HepG2 (cell line): ENCODE measurements around the gene GRM1. TPM values are rescaled to one million over a fixed set of nuclear protein-coding genes. Genes with fewer than 3 reads are reported as not detected.

Experiments
- ATAC-seq: fragments of 200-7000 bp; cut with Tn5 transposase; 3 replicates; pipeline ENCODE4 v1.9.1; 2020; ENCODE audit warnings: mild to moderate bottlenecking, moderate library complexity
- BruUV-seq: library from RNA; stranded (reverse); fragments of 400-500 nt; replicated peaks from 2 replicates; lab custom pipeline; 2021; lab: Mats Ljungman, UMichigan
- CTCF ChIA-PET: fragments of 300-600 bp; formaldehyde crosslinking; extraction: SDS; loops from one replicate; lab custom pipeline; 2021; ENCODE audit warnings: low total read pairs, inconsistent platforms, low intra/inter-chr PET ratio; lab: Yijun Ruan, JAX
- POLR2A ChIA-PET: fragments of 350-600 bp; sonication (Branson Sonifier 250); formaldehyde crosslinking; loops from one replicate; lab custom pipeline; 2020; ENCODE audit warnings: antibody characterized with exemption, inconsistent platforms; lab: Yijun Ruan, JAX
- DNase-seq: peaks from one replicate; pipeline ENCODE4 v3.0.0-alpha.2; 2015; ENCODE audit warnings: low spot score
- FAIRE-seq: peaks from 3 replicates; lab custom pipeline; 2011; peaks lifted over from hg19 to GRCh38; lab: Jason Lieb, UNC
- H2AFZ ChIP-seq: one replicate; pipeline ENCODE4 v1.6.1; 2011; ENCODE audit warnings: low read length, inconsistent platforms
- H3K27ac ChIP-seq: fragments of 300-600 bp; 3 replicates; pipeline ENCODE4 v1.8.0; 2011; ENCODE audit warnings: mixed run types, mild to moderate bottlenecking, mixed read lengths, low read length, inconsistent platforms; ENCODE audit not compliant: insufficient read depth; ENCODE audit errors: extremely low read length
- H3K27me3 ChIP-seq, 2 experiments: fragments of 200-600 bp in 1 of 2; 2 replicates in 1 of 2; 3 replicates in 1 of 2; pipeline versions ENCODE4 v1.6.0 to v1.8.0; 2011; ENCODE audit warnings: low read length in 2 of 2, mild to moderate bottlenecking in 2 of 2, moderate library complexity in 2 of 2, inconsistent platforms in 1 of 2; ENCODE audit not compliant: insufficient read depth in 2 of 2, control insufficient read depth in 1 of 2
- H3K36me3 ChIP-seq, 2 experiments: fragments of 200-600 bp in 1 of 2; replicated peaks in 1 of 2; 2 replicates in 1 of 2; 3 replicates in 1 of 2; pipeline versions ENCODE4 v1.5.1 to v1.8.0; 2011; ENCODE audit warnings: low read length in 2 of 2, inconsistent platforms in 1 of 2; ENCODE audit not compliant: insufficient read depth in 2 of 2, control insufficient read depth in 1 of 2
- H3K4me1 ChIP-seq: 2 replicates; pipeline ENCODE4 v1.5.1; 2012; ENCODE audit warnings: low read length, inconsistent platforms; ENCODE audit not compliant: insufficient read depth
- H3K4me2 ChIP-seq: 2 replicates; pipeline ENCODE4 v1.6.0; 2011; ENCODE audit warnings: low read depth, low read length, inconsistent platforms
- H3K4me3 ChIP-seq, 3 experiments: fragments of 200-600 bp in 1 of 3; sonication (generic), shearing (Covaris generic) in 1 of 3; replicated peaks in 1 of 3; 2 replicates each; pipeline ENCODE4 v1.5.1; 2011 to 2016; ENCODE audit warnings: low read length in 3 of 3, inconsistent platforms in 2 of 3, low read depth in 2 of 3, mild to moderate bottlenecking in 2 of 3, control low read depth in 1 of 3, mixed read lengths in 1 of 3; ENCODE audit not compliant: insufficient read depth in 1 of 3
- H3K79me2 ChIP-seq: one replicate; pipeline ENCODE4 v1.6.1; 2011; ENCODE audit warnings: low read length, inconsistent platforms; ENCODE audit not compliant: insufficient read depth
- H3K9ac ChIP-seq: 2 replicates; pipeline ENCODE4 v1.6.0; 2011; ENCODE audit warnings: mild to moderate bottlenecking, low read depth, low read length, inconsistent platforms; ENCODE audit not compliant: insufficient read depth
- H3K9me3 ChIP-seq: 2 replicates; pipeline ENCODE4 v1.5.1; 2012; ENCODE audit warnings: mild to moderate bottlenecking, low read length
- H4K20me1 ChIP-seq: 2 replicates; pipeline ENCODE4 v1.6.0; 2011; ENCODE audit warnings: inconsistent platforms, mild to moderate bottlenecking, low read length, moderate library complexity; ENCODE audit not compliant: insufficient read depth
- ELF3 ChIP-seq: IDR thresholded peaks from 2 replicates; pipeline ENCODE4 v1.6.1; 2016; ENCODE audit warnings: missing genetic modification reagents, missing compliant biosample characterization
- HBP1 ChIP-seq: IDR thresholded peaks from 2 replicates; pipeline ENCODE4 v1.6.1; 2016; ENCODE audit warnings: low read depth, control low read depth
- IKZF1 ChIP-seq: fragments of 450-650 bp; IDR thresholded peaks from 2 replicates; pipeline ENCODE4 v1.7.1; 2016
- JDP2 ChIP-seq: sonication (generic); formaldehyde crosslinking; IDR thresholded peaks from 2 replicates; pipeline ENCODE4 v1.8.1; 2022; ENCODE audit warnings: missing genetic modification reagents, borderline replicate concordance
- MAFF ChIP-seq: IDR thresholded peaks from 2 replicates; pipeline ENCODE4 v1.6.1; 2011; ENCODE audit warnings: low read depth, low read length, improper control_type of control experiment
- MAFK ChIP-seq, 2 experiments: IDR thresholded peaks in 1 of 2; conservative IDR thresholded peaks in 1 of 2; 2 replicates each; pipeline ENCODE4 v1.6.1; 2011; ENCODE audit warnings: improper control_type of control experiment in 2 of 2, low read length in 2 of 2
- MIER2 ChIP-seq: IDR thresholded peaks from 2 replicates; pipeline ENCODE4 v1.6.1; 2016; ENCODE audit warnings: missing biosample characterization, missing genetic modification reagents
- PAX8 ChIP-seq: sonication (generic); formaldehyde crosslinking; IDR thresholded peaks from 2 replicates; pipeline ENCODE4 v1.8.0; 2022; ENCODE audit warnings: mild to moderate bottlenecking, missing genetic modification reagents, borderline replicate concordance
- REXO4 ChIP-seq: sonication (generic); formaldehyde crosslinking; IDR thresholded peaks from 2 replicates; pipeline ENCODE4 v1.8.0; 2022; ENCODE audit warnings: missing genetic modification reagents, mild to moderate bottlenecking, borderline replicate concordance
- RNF219 ChIP-seq: sonication (generic); formaldehyde crosslinking; IDR thresholded peaks from 2 replicates; pipeline ENCODE4 v1.5.0; 2020; ENCODE audit warnings: mild to moderate bottlenecking, missing genetic modification reagents
- SRY ChIP-seq: sonication (generic); formaldehyde crosslinking; IDR thresholded peaks from 2 replicates; pipeline ENCODE4 v1.8.0; 2022; ENCODE audit warnings: mild to moderate bottlenecking, missing genetic modification reagents
- ZBTB2 ChIP-seq: sonication (generic); formaldehyde crosslinking; IDR thresholded peaks from 2 replicates; pipeline ENCODE4 v1.8.0; 2022; ENCODE audit warnings: low read depth, missing genetic modification reagents
- ZNF343 ChIP-seq: sonication (generic); formaldehyde crosslinking; IDR thresholded peaks from 2 replicates; pipeline ENCODE4 v1.4.0; 2020; ENCODE audit warnings: mild to moderate bottlenecking, missing genetic modification reagents
- ZNF354B ChIP-seq: sonication (generic); formaldehyde crosslinking; IDR thresholded peaks from 2 replicates; pipeline ENCODE4 v1.8.0; 2022; ENCODE audit warnings: mild to moderate bottlenecking, missing genetic modification reagents
- ZNF362 ChIP-seq: sonication (generic); formaldehyde crosslinking; IDR thresholded peaks from 2 replicates; pipeline ENCODE4 v1.4.0; 2020; ENCODE audit warnings: missing genetic modification reagents, mild to moderate bottlenecking, borderline replicate concordance
- ZNF703 ChIP-seq: sonication (generic); formaldehyde crosslinking; IDR thresholded peaks from 2 replicates; pipeline ENCODE4 v1.5.1; 2020; ENCODE audit warnings: missing genetic modification reagents, mild to moderate bottlenecking, moderate library complexity, borderline replicate concordance
- ZNF775 ChIP-seq: sonication (generic); formaldehyde crosslinking; IDR thresholded peaks from 2 replicates; pipeline ENCODE4 v1.4.0; 2020; ENCODE audit warnings: missing genetic modification reagents, mild to moderate bottlenecking, moderate library complexity, borderline replicate concordance
- WGBS: methylation state at CpG from one replicate; pipeline ENCODE4 v1.1.6; 2017; ENCODE audit warnings: low lambda C conversion rate; 5-methylcytosine and 5-hydroxymethylcytosine counted together
- in situ Hi-C: cut with HindIII; loops from 2 replicates; pipeline ENCODE4 v1.10.0; 2017; ENCODE audit warnings: low pct_unique_long_range_greater_than_20kb; ENCODE audit not compliant: extremely low pct_ligation_motif_present
- intact Hi-C: fragments of 100-400 bp; cut with micrococcal nuclease; formaldehyde crosslinking; loops from one replicate; pipeline ENCODE4 v1.10.0; 2022; ENCODE audit not compliant: unreplicated experiment
- polyA plus RNA-seq, 8 experiments: library from polyadenylated mRNA; depleted of rRNA in 3 of 8; stranded (reverse) in 7 of 8; unstranded in 1 of 8; fragments of >200 nt; fragmentation: Illumina TruSeq in 4 of 8; extraction: Trizol in 4 of 8; gene quantifications; 2 replicates each; pipeline versions ENCODE4 v1.2.1 to v1.2.3, GENCODE V29; 2011 to 2016; ENCODE audit warnings: low read depth in 4 of 8, missing spikeins in 1 of 8, mixed read lengths in 1 of 8; ENCODE audit not compliant: insufficient read depth in 1 of 8
- total RNA-seq, 5 experiments: library from RNA; depleted of rRNA; stranded (reverse); fragments of >200 nt; fragmentation: Illumina TruSeq; extraction: Trizol; gene quantifications; 2 replicates each; pipeline ENCODE4 v1.2.3, GENCODE V29; 2016; ENCODE audit warnings: low read depth in 1 of 5

GRM1 gene
- total and polyA plus RNA-seq, 2 of the 13 experiments (the other 11 are each of a cell fraction or from before 2014, with no cell fraction given) = 0.09 TPM; not detected in 1

- TF ChIP-seq MAFF (peak; percentile 57; the same call in 1 of the 2 replicates), HBP1 (CRISPR knock-in tag) (no peak), ZNF775 (CRISPR knock-in tag) (no peak), ZNF343 (CRISPR knock-in tag) (no peak), MIER2 (no peak), JDP2 (no peak), IKZF1 (no peak), ELF3 (CRISPR knock-in tag) (no peak), ZNF362 (CRISPR knock-in tag) (no peak), RNF219 (CRISPR knock-in tag) (no peak), MAFK (conservative IDR thresholded peaks at IDR 0.05 in 1 of 2, IDR thresholded peaks at IDR 0.05 in 1 of 2; ENCODE audit: low read length in 2 of 2) (peak in 1 of 2 experiments; percentile 66; a peak in 2 of 4 replicates), ZNF703 (CRISPR knock-in tag) (no peak), SRY (CRISPR knock-in tag) (no peak), ZNF354B (CRISPR knock-in tag) (no peak), PAX8 (CRISPR knock-in tag) (no peak), ZBTB2 (CRISPR knock-in tag) (no peak), REXO4 (CRISPR knock-in tag) (no peak)
- in situ Hi-C loops (no loop called here), intact Hi-C loops (no loop called here)
- no peaks in the 10 kb centered on the region for H4K20me1 ChIP-seq
- BruUV-seq = no TSS peak
- H3K79me2 ChIP-seq = no peaks in the 10 kb centered on the region
- ATAC-seq (no peak), DNase-seq (no peak), FAIRE-seq (no peak)
- no peak overlapping the region for H3K4me2 ChIP-seq
- H2AFZ ChIP-seq = no peak overlapping the region
- no peaks in the 10 kb centered on the region for H3K36me3 ChIP-seq
- no peak overlapping the region for H3K27ac ChIP-seq
- WGBS = 10% methylated on average over 3 of the region's 3 CpGs
- no peaks in the 10 kb centered on the region for H3K4me1 ChIP-seq
- CTCF ChIA-PET = no interaction called here
- H3K27me3 ChIP-seq = peaks cover 0 to 1% of the 10 kb centered on the region in 2 experiments; a peak in 2 of 5 replicates
- H3K9ac ChIP-seq = no peak overlapping the region
- H3K9me3 ChIP-seq = 0 out of 2 replicates have a peak, but pooled peaks cover 5% of the 10 kb centered on the region
- no peak overlapping the region for H3K4me3 ChIP-seq
- POLR2A ChIA-PET = no interaction called here
Observed at GRCh38 chr6:146484411-146484810, 455.5 kb downstream of the GRM1 start.
